Measurements from ENCODE around the gene BATF.

DNA sequence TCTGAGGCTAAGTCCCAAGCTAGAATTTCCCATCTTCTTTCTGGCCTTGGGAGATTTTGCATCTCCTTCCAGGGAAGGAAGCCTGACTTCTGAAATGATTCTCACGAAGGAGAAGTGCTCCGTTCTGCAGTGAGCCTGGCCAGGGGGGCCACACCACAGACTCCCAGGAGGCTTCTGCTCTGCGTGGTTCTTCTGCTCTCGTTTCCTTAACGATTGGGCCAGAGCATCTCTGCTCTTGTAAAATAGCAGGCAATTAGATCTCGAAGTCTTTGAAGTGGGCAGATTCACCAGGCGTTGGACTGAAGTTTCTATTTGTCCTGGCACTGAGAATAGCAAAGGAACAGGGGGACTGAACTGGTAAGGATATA, 6.7 kb upstream of the BATF start:
- TF ChIP-seq, protein P1, sequence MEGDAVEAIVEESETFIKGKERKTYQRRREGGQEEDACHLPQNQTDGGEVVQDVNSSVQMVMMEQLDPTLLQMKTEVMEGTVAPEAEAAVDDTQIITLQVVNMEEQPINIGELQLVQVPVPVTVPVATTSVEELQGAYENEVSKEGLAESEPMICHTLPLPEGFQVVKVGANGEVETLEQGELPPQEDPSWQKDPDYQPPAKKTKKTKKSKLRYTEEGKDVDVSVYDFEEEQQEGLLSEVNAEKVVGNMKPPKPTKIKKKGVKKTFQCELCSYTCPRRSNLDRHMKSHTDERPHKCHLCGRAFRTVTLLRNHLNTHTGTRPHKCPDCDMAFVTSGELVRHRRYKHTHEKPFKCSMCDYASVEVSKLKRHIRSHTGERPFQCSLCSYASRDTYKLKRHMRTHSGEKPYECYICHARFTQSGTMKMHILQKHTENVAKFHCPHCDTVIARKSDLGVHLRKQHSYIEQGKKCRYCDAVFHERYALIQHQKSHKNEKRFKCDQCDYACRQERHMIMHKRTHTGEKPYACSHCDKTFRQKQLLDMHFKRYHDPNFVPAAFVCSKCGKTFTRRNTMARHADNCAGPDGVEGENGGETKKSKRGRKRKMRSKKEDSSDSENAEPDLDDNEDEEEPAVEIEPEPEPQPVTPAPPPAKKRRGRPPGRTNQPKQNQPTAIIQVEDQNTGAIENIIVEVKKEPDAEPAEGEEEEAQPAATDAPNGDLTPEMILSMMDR (IDR thresholded peaks at IDR 0.05), result no peak
- TF ChIP-seq ZFX (IDR thresholded peaks at IDR 0.05; ENCODE audit: borderline replicate concordance), result no peak

All from 22Rv1 (cell line).